Measurements from ENCODE around the gene SOD2. TPM values are rescaled to one million over a fixed set of nuclear protein-coding genes. Genes with fewer than 3 reads are reported as not detected.

The SOD2 gene
- total and polyA plus RNA-seq, 9 of the 15 experiments (the other 6 are each of a cell fraction or from before 2014, with no cell fraction given), result 39.8 to 140 (median 95.8) TPM

- TF ChIP-seq ZMIZ1 (IDR thresholded peaks at IDR 0.05; ENCODE audit: low read depth in 2 of 2, low read length in 2 of 2), result 0 out of 4 replicates have a peak, but pooled peaks of 1 of the 2 experiments have one; percentile 53
- peak in 1 of 2 experiments; percentile 28 for TF ChIP-seq AFF1 (IDR thresholded peaks at IDR 0.05; ENCODE audit: low read depth in 1 of 2, partially characterized antibody in 2 of 2)
- no peak for TF ChIP-seq PBX2 (CRISPR knock-in tag; IDR thresholded peaks at IDR 0.05; ENCODE audit: low read depth)
- no peak for TF ChIP-seq PBX2 (tag; conservative IDR thresholded peaks at IDR 0.05; ENCODE audit: low read depth)
- no peak for TF ChIP-seq SMAD2 (IDR thresholded peaks at IDR 0.05; ENCODE audit: low read depth, low read length)
- no peak for TF ChIP-seq TGIF2 (CRISPR knock-in tag; IDR thresholded peaks at IDR 0.05)
- TF ChIP-seq ZBTB33 (CRISPR knock-in tag; IDR thresholded peaks at IDR 0.05), result no peak
- peak in 1 of 2 experiments; percentile 94; a peak in 2 of 4 replicates for TF ChIP-seq BCLAF1 (IDR thresholded peaks at IDR 0.05; ENCODE audit: borderline replicate concordance in 1 of 2, control insufficient read depth in 1 of 2, low read depth in 2 of 2, low read length in 1 of 2)
These were observed at the start of gene SOD2 (continued) for GRCh38 chr6:159693128-159693893.
